CD4-positive, alpha-beta T cell (primary cell): ENCODE data around the gene CPVL. TPM values are rescaled to one million over a fixed set of nuclear protein-coding genes. Genes with fewer than 3 reads are reported as not detected.

ENCODE experiments used
- ATAC-seq: fragments of 200-7000 bp; cut with Tn5 transposase; one replicate; pipeline ENCODE4 v1.10.0; 2022; ENCODE audit warnings: mild to moderate bottlenecking; ENCODE audit not compliant: poor library complexity
- CTCF ChIA-PET: fragments of 350-600 bp; sonication (Branson Sonifier 250); formaldehyde crosslinking; loops from one replicate; lab custom pipeline; 2021; ENCODE audit warnings: antibody characterized with exemption, inconsistent platforms; lab: Charles Lee
- POLR2A ChIA-PET: fragments of 350-600 bp; sonication (Branson Sonifier 250); formaldehyde crosslinking; loops from one replicate; lab custom pipeline; 2021; ENCODE audit warnings: antibody characterized with exemption, inconsistent platforms; lab: Charles Lee
- DNase-seq, 14 experiments: peaks; one replicate each; pipeline ENCODE4 v3.0.0-alpha.2; 2013 to 2020; ENCODE audit warnings: mixed read lengths in 2 of 14
- H3K27ac ChIP-seq, 2 donors: one replicate each; pipeline versions ENCODE4 v1.5.1 to v1.7.0; 2013; ENCODE audit warnings: low read length in 2 of 2, low read depth in 1 of 2, mild to moderate bottlenecking in 1 of 2
- H3K27me3 ChIP-seq, 2 experiments: 1 replicate in 1 of 2; 2 replicates in 1 of 2; pipeline versions ENCODE4 v1.6.1 to v1.7.0; 2013; ENCODE audit warnings: low read length in 2 of 2, control low read depth in 1 of 2, mild to moderate bottlenecking in 1 of 2, moderate library complexity in 1 of 2; ENCODE audit not compliant: insufficient read depth in 2 of 2, control insufficient read depth in 1 of 2
- H3K36me3 ChIP-seq: one replicate; pipeline ENCODE4 v1.6.1; 2013; ENCODE audit warnings: low read length, control low read depth; ENCODE audit not compliant: insufficient read depth
- H3K4me1 ChIP-seq: one replicate; pipeline ENCODE4 v1.6.1; 2013; ENCODE audit warnings: low read length, control low read depth; ENCODE audit not compliant: insufficient read depth
- H3K4me3 ChIP-seq: one replicate; pipeline ENCODE4 v1.5.1; 2013; ENCODE audit warnings: mild to moderate bottlenecking, low read length, moderate library complexity
- H3K9me3 ChIP-seq, 2 experiments: 1 replicate in 1 of 2; 2 replicates in 1 of 2; pipeline versions ENCODE4 v1.6.1 to v1.7.0; 2013; ENCODE audit warnings: low read length in 2 of 2, mild to moderate bottlenecking in 2 of 2, control low read depth in 1 of 2, moderate library complexity in 1 of 2; ENCODE audit not compliant: control insufficient read depth in 1 of 2, insufficient read depth in 1 of 2
- H3K27ac Mint-ChIP-seq: one replicate; pipeline ENCODE4 v1.8.0; 2020; ENCODE audit warnings: mixed read lengths
- H3K27me3 Mint-ChIP-seq: one replicate; pipeline ENCODE4 v1.8.0; 2021; ENCODE audit warnings: mixed read lengths
- H3K36me3 Mint-ChIP-seq: one replicate; pipeline ENCODE4 v1.8.0; 2021; ENCODE audit warnings: low read depth, mixed read lengths
- H3K4me1 Mint-ChIP-seq: one replicate; pipeline ENCODE4 v1.8.0; 2021; ENCODE audit warnings: low read depth, mixed read lengths
- H3K4me3 Mint-ChIP-seq: one replicate; pipeline ENCODE4 v1.8.0; 2020; ENCODE audit warnings: mild to moderate bottlenecking, mixed read lengths
- H3K9me3 Mint-ChIP-seq: one replicate; pipeline ENCODE4 v1.8.0; 2020; ENCODE audit warnings: mixed read lengths
- intact Hi-C, 2 experiments: fragments of 100-400 bp; cut with DNase I in 1 of 2; cut with micrococcal nuclease in 1 of 2; formaldehyde crosslinking; loops; one replicate each; pipeline versions ENCODE4 v1.15.1 to v1.9.0; 2023 to 2025; cut with DNase I, micrococcal nuclease
- total RNA-seq, 174 experiments: library from RNA in 2 of 174; stranded (reverse) in 2 of 174; gene quantifications; one replicate each; pipeline ENCODE4 v1.2.3 and lab custom pipeline; 2021 to 2026
- TF ChIP-seq, protein P1 (sequence below): fragments of 200-600 bp; IDR thresholded peaks from one replicate; pipeline ENCODE4 v1.8.0; 2022; ENCODE audit warnings: antibody characterized with exemption, mild to moderate bottlenecking

CPVL gene
- total RNA-seq, 2 experiments from 2014 or later = 3.8 to 4.5 TPM

DNA sequence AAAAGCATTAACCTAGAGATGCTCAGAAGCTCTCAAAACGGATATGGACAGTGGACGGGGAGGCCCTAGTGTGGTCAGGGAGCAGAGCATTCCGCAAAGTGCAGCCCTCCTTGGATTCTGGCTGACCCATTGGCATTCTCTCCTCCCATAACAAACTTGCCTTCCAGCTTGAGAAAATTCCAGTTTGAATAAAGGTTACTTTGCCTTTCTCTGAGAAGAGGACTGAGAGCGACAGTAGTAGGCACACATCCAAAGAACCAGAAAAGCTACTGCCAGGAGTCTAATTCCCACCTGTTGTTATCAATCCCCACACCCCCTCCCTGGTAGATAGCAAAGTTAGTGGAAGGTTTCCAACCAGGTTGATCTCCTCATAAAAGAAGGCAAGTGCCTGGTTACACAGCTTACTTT is 103.5 kb downstream of the CPVL start:
- Mint-ChIP-seq H3K36me3 (no peaks in the 10 kb centered on the region), H3K27me3 (peaks cover 6% of the 10 kb centered on the region), H3K27ac (no peak overlapping the region), H3K4me1 (no peaks in the 10 kb centered on the region), H3K9me3 (no peaks in the 10 kb centered on the region), H3K4me3 (no peak overlapping the region)
- Histone ChIP-seq H3K4me1 (no peaks in the 10 kb centered on the region), H3K9me3 (no peaks in the 10 kb centered on the region), H3K27me3 (no peaks in the 10 kb centered on the region), H3K27ac (no peak overlapping the region), H3K4me3 (no peak overlapping the region), H3K36me3 (no peaks in the 10 kb centered on the region)
- intact Hi-C loops = no loop called here
- TF ChIP-seq, protein P1, sequence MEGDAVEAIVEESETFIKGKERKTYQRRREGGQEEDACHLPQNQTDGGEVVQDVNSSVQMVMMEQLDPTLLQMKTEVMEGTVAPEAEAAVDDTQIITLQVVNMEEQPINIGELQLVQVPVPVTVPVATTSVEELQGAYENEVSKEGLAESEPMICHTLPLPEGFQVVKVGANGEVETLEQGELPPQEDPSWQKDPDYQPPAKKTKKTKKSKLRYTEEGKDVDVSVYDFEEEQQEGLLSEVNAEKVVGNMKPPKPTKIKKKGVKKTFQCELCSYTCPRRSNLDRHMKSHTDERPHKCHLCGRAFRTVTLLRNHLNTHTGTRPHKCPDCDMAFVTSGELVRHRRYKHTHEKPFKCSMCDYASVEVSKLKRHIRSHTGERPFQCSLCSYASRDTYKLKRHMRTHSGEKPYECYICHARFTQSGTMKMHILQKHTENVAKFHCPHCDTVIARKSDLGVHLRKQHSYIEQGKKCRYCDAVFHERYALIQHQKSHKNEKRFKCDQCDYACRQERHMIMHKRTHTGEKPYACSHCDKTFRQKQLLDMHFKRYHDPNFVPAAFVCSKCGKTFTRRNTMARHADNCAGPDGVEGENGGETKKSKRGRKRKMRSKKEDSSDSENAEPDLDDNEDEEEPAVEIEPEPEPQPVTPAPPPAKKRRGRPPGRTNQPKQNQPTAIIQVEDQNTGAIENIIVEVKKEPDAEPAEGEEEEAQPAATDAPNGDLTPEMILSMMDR = no peak
- CTCF ChIA-PET = no interaction called here
- DNase-seq = no peak
- no peak for ATAC-seq
- POLR2A ChIA-PET = no interaction called here

DNA sequence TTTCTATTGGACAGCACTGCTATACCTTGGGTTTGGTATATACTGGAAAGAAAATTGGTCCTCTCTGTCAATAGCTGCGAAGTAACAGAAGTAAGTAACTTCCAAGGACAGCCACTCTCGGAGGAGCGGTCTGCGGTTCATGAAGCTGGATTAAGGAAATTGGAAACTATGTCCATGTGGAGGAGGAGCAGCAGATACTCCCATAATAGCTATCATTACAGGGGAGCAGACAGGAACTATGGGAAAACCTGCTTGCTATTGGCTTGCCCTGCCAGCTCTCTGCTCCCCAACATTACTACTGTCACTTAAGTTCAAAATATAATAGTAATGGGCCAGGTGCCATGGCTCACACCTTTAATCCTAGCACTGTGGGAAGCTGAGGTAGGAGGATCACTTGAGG is 104.3 kb downstream of the CPVL start:
- Mint-ChIP-seq H3K27me3 (peaks cover 6% of the 10 kb centered on the region), H3K36me3 (no peaks in the 10 kb centered on the region), H3K9me3 (no peaks in the 10 kb centered on the region), H3K4me3 (no peak overlapping the region), H3K27ac (no peak overlapping the region), H3K4me1 (no peaks in the 10 kb centered on the region)
- DNase-seq = no peak
- no peak for ATAC-seq
- no peak overlapping the region for H3K4me3 ChIP-seq
- intact Hi-C loops = no loop called here
- no peaks in the 10 kb centered on the region for H3K4me1 ChIP-seq
- H3K27ac ChIP-seq = no peak overlapping the region
- H3K27me3 ChIP-seq = no peaks in the 10 kb centered on the region
- H3K36me3 ChIP-seq = no peaks in the 10 kb centered on the region
- H3K9me3 ChIP-seq = no peaks in the 10 kb centered on the region
- ChIA-PET POLR2A (no interaction called here), CTCF (no interaction called here)
- TF ChIP-seq, protein P1 = no peak

DNA sequence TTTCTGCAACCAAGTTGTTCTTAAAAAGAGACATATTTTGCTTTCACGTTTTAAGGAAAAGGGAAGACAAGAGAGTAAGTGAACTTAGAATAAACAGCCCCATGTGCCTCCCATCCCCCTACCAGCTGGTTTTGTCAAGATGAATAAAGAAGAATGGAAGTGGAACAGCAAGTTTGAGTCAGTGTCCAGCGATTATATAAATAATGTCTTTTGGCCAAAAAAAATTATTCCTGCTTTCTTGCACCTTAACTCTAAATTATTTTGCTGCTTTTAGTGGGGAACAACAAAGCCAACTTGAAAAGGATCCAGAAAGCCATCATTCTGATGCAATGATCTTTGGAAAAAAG is 105.8 kb downstream of the CPVL start:
- Histone ChIP-seq H3K9me3 (no peaks in the 10 kb centered on the region), H3K36me3 (no peaks in the 10 kb centered on the region), H3K4me1 (no peaks in the 10 kb centered on the region), H3K4me3 (no peak overlapping the region), H3K27me3 (no peaks in the 10 kb centered on the region), H3K27ac (no peak overlapping the region)
- Mint-ChIP-seq H3K4me3 (no peak overlapping the region), H3K36me3 (no peaks in the 10 kb centered on the region), H3K27me3 (peaks cover 6% of the 10 kb centered on the region), H3K4me1 (no peaks in the 10 kb centered on the region), H3K9me3 (no peaks in the 10 kb centered on the region), H3K27ac (no peak overlapping the region)
- TF ChIP-seq, protein P1 = no peak
- ChIA-PET CTCF (no interaction called here), POLR2A (no interaction called here)
- intact Hi-C loops = no loop called here
- no peak for ATAC-seq
- DNase-seq = no peak
